BLaER1 treated with 17β-estradiol and CSF1 and Interleukin-3, amounts not matched to agents 10 nM and 100 nM (cell line): ENCODE results near the gene GRM1.

Source experiments
- H3K27ac ChIP-seq, 11 experiments: shearing (Covaris generic); formaldehyde crosslinking; 2 replicates each; pipeline ENCODE4 v1.8.1; 2022
- H3K27me3 ChIP-seq, 11 experiments: shearing (Covaris generic); formaldehyde crosslinking; 2 replicates each; pipeline ENCODE4 v1.8.1; 2022
- H3K36me3 ChIP-seq, 11 experiments: shearing (Covaris generic); formaldehyde crosslinking; 2 replicates each; pipeline ENCODE4 v1.8.1; 2022
- H3K4me1 ChIP-seq, 10 experiments: shearing (Covaris generic); formaldehyde crosslinking; 2 replicates each; pipeline ENCODE4 v1.8.1; 2022
- H3K4me2 ChIP-seq, 11 experiments: shearing (Covaris generic); formaldehyde crosslinking; 2 replicates each; pipeline ENCODE4 v1.8.1; 2022
- H3K4me3 ChIP-seq, 10 experiments: shearing (Covaris generic); formaldehyde crosslinking; 2 replicates each; pipeline ENCODE4 v1.8.1; 2022
- H3K9ac ChIP-seq, 11 experiments: shearing (Covaris generic); formaldehyde crosslinking; 2 replicates each; pipeline ENCODE4 v1.8.1; 2022
- H3K9me3 ChIP-seq, 11 experiments: shearing (Covaris generic); formaldehyde crosslinking; replicated peaks in 1 of 11; 2 replicates each; pipeline ENCODE4 v1.8.1; 2022
- H4K20me1 ChIP-seq, 11 experiments: shearing (Covaris generic); formaldehyde crosslinking; 2 replicates each; pipeline ENCODE4 v1.8.1; 2022
- Cebpa-rat ChIP-seq, 11 experiments: shearing (Covaris generic); IDR thresholded peaks; 2 replicates each; pipeline ENCODE4 v1.8.1; 2022

The GRM1 gene

DNA sequence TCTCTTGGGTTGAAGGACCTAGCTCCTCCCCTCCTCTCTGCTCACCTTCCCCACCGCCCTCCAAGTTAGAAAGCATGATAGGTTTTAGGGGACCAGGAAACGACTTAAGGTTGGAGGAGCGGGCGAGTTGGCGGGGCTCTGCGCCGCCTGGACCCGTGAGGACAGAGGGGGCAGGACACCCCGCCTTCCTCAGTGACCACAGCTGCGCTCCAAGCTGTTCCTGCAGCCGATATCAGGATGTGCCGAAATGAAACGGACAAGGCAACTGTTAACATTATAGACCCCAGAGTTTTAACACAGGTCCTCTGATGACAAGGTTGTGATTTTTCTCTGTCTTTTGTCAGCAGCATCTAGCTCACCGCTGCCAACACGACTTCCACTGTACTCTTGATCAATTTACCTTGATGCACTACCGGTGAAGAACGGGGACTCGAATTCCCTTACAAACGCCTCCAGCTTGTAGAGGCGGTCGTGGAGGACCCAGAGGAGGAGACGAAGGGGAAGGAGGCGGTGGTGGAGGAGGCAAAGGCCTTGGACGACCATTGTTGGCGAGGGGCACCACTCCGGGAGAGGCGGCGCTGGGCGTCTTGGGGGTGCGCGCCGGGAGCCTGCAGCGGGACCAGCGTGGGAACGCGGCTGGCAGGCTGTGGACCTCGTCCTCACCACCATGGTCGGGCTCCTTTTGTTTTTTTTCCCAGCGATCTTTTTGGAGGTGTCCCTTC, at the start of gene GRM1:
Gene GRM1, plus strand, starts transcription at position 212 of the 722 bp plus-strand sequence. Its CDS starts 456 bp downstream, at position 668.
- Histone ChIP-seq H3K9me3 (peaks cover 0 to 2% (median 0%) of the 10 kb centered on the region in 11 experiments; a peak in 3 of 22 replicates), H3K27me3 (0 out of 22 replicates have a peak, but pooled peaks cover 0 to 3% (median 0%) of the 10 kb centered on the region in 11 experiments), H3K4me1 (no peaks in the 10 kb centered on the region), H4K20me1 (peaks cover 0 to 10% (median 0%) of the 10 kb centered on the region in 11 experiments; a peak in 3 of 22 replicates), H3K36me3 (no peaks in the 10 kb centered on the region), H3K9ac (no peak within 1 kb of the TSS), H3K4me3 (no peak within 1 kb of the TSS), H3K4me2 (no peak within 1 kb of the TSS), H3K27ac (no peak within 1 kb of the TSS)
- no peak for TF ChIP-seq Cebpa-rat (IDR thresholded peaks at IDR 0.05)

DNA sequence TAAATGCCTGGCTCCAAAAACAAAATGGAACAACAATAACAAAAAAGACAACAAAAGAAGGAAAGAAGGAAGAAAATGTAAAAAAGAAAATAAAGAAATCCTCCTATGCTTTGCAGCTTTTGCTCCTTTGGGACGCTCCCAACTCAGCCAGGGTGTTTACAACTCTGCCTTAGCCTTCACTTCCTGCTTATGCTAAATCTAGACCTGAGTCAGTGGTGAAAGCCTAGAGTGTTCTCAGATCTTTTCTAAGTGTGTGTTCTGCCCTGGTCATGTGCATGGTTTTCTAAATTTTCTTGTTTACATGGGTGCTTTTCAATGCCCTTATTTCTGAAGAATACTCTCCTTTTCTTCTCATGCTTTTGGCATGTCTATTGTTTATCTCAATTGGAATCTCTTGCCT, 19.5 kb upstream of the GRM1 start:
- Histone ChIP-seq H3K27ac (no peak overlapping the region), H3K4me3 (no peak overlapping the region), H4K20me1 (no peaks in the 10 kb centered on the region), H3K4me2 (no peak overlapping the region), H3K27me3 (no peaks in the 10 kb centered on the region), H3K36me3 (no peaks in the 10 kb centered on the region), H3K9ac (no peak overlapping the region), H3K4me1 (no peaks in the 10 kb centered on the region), H3K9me3 (peaks cover 12 to 24% (median 18%) of the 10 kb centered on the region in 11 experiments)
- TF ChIP-seq Cebpa-rat (IDR thresholded peaks at IDR 0.05), result no peak

DNA sequence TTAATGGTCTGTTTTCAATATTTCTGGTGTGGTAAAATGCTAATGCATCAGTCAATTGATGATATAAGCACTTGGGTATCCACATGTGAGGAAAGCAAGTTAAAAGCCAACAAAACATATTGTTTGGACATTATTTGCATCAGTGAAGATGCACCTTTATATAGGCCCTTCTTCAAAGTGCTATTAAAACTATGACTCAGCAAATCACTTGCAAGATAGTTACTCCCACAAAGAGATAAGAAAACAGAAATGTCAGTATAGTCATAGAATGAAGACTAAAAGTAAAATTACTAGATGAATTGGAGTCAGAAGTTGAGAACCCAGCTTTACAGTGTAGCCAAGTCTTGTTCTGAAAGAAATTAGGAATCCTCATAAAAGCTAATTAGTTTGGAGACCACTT, 14.6 kb upstream of the GRM1 start:
- Histone ChIP-seq H3K9ac (no peak overlapping the region), H3K4me2 (no peak overlapping the region), H3K4me1 (no peaks in the 10 kb centered on the region), H4K20me1 (no peaks in the 10 kb centered on the region), H3K36me3 (no peaks in the 10 kb centered on the region), H3K27ac (no peak overlapping the region), H3K4me3 (no peak overlapping the region), H3K9me3 (peaks cover 8 to 18% (median 14%) of the 10 kb centered on the region in 11 experiments), H3K27me3 (no peaks in the 10 kb centered on the region)
- TF ChIP-seq Cebpa-rat (IDR thresholded peaks at IDR 0.05), result no peak

DNA sequence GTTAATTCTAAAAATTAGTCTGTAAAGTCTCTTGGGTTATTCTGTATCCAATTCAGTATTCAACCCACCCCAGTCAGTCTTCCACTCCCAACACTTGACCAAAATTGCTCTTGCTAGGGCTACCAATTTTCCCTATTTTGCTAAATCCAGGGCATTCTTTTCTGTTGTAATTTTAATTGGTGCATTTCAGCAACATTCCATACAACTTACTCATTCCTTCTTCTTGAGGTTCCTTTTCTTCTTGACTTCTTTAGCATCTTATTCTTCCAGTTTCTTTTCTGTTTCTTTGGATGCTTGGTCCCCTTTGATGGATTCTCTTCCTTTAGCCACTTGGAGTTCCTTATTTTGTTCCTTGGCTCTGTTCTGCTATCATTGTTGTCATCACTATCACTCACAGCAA, 11.2 kb upstream of the GRM1 start:
- Histone ChIP-seq H3K36me3 (no peaks in the 10 kb centered on the region), H3K9ac (no peak overlapping the region), H3K27ac (no peak overlapping the region), H3K4me1 (no peaks in the 10 kb centered on the region), H3K4me3 (no peak overlapping the region), H4K20me1 (no peaks in the 10 kb centered on the region), H3K27me3 (no peaks in the 10 kb centered on the region), H3K4me2 (no peak overlapping the region), H3K9me3 (no peaks in the 10 kb centered on the region)
- TF ChIP-seq Cebpa-rat (IDR thresholded peaks at IDR 0.05), result no peak

DNA sequence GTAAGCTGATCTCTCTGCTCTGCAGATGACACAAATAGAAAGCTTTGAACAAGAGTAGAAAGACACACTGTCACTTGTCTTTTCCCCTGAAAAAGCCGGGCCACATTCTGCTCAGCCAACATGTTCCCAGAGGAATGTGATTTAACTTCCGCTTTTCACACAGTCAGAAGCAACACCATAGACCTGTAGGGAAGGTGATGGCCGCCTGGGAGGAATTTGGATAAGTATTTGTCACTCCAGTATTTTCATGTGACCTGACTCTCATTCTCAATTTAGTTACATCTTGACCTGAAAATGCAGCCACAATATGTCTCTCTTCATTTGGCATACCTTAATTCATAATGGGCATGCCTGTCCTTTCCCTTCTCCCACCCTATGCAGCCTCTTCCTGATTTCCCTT, 2.0 kb upstream of the GRM1 start:
- Histone ChIP-seq H3K4me3 (no peak overlapping the region), H3K9ac (no peak overlapping the region), H3K4me1 (no peaks in the 10 kb centered on the region), H3K9me3 (peaks cover 0 to 5% (median 0%) of the 10 kb centered on the region in 11 experiments; a peak in 4 of 22 replicates), H3K27ac (no peak overlapping the region), H3K36me3 (no peaks in the 10 kb centered on the region), H3K4me2 (no peak overlapping the region), H4K20me1 (peaks cover 0 to 10% (median 0%) of the 10 kb centered on the region in 11 experiments; a peak in 3 of 22 replicates), H3K27me3 (0 out of 22 replicates have a peak, but pooled peaks cover 0 to 3% (median 0%) of the 10 kb centered on the region in 11 experiments)
- no peak for TF ChIP-seq Cebpa-rat (IDR thresholded peaks at IDR 0.05)

DNA sequence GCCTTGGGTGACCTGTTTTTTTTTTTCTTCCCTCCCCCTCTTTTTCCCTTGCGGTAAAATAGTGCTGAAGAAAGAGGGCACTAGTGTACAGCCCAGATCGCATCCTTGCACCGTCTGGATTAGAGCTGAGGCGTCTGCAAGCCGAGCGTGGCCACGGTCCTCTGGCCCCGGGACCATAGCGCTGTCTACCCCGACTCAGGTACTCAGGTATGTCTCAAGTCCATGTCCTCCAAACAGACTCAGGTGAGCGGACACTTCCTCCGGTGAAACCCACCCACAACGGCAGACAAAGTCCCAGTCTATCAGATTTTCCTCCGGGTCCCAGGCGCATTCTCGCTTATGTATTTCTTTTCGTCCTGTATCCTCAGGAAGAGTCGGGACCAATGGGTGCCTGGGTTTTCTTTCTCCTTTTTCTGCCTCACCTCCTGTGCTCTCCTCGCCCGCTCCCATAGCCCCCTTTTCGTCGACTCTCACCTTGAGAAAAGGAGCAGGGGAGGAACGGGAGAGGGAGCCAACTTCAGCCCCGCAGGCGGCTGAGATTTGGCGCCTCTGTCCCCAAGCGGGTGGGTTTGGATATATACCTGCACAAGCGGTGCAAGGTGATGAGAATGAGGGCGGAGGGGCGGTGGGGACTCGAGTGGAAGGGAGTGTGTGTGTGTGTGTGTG, 1.1 kb upstream of the GRM1 start:
- H3K9ac ChIP-seq, result no peak overlapping the region
- no peak for TF ChIP-seq Cebpa-rat (IDR thresholded peaks at IDR 0.05)
- H3K4me2 ChIP-seq, result no peak overlapping the region
- H3K27ac ChIP-seq, result no peak overlapping the region
- H3K4me3 ChIP-seq, result no peak overlapping the region
- H3K27me3 ChIP-seq, result 0 out of 22 replicates have a peak, but pooled peaks cover 0 to 3% (median 0%) of the 10 kb centered on the region in 11 experiments
- H4K20me1 ChIP-seq, result peaks cover 0 to 10% (median 0%) of the 10 kb centered on the region in 11 experiments; a peak in 3 of 22 replicates
- H3K36me3 ChIP-seq, result no peaks in the 10 kb centered on the region
- H3K9me3 ChIP-seq, result peaks cover 0 to 5% (median 0%) of the 10 kb centered on the region in 11 experiments; a peak in 4 of 22 replicates
- no peaks in the 10 kb centered on the region for H3K4me1 ChIP-seq

DNA sequence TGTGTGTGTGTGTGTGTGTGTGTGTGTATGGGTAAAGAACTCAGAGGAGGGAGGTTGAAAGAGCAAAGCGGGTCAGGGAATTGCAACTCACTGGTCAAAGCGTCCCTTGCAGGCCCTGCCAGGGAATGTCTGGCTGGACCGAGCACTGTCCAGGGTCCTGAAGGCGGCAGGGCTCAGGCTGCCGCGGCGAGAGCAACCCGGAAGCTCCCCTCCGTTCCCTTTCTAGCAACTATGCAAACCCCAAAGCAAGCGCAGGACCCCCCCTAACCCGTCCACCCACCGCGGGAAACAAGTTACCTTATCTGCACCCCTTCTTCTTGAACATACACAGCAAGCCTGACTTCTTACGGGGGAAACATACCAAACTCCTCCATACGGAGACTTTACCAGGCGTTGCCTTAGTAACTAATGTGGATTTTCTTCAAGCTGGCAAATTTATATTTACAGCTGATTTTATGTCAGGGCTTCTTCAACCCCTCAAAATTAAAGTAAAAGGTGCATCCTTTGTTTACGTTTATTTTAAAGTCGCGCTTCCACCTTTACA, 538 bp upstream of the GRM1 start:
- H3K4me2 ChIP-seq, result no peak overlapping the region
- no peaks in the 10 kb centered on the region for H3K36me3 ChIP-seq
- no peak overlapping the region for H3K4me3 ChIP-seq
- TF ChIP-seq Cebpa-rat (IDR thresholded peaks at IDR 0.05), result no peak
- no peaks in the 10 kb centered on the region for H3K4me1 ChIP-seq
- H3K27me3 ChIP-seq, result 0 out of 22 replicates have a peak, but pooled peaks cover 0 to 3% (median 0%) of the 10 kb centered on the region in 11 experiments
- no peak overlapping the region for H3K9ac ChIP-seq
- no peak overlapping the region for H3K27ac ChIP-seq
- peaks cover 0 to 5% (median 0%) of the 10 kb centered on the region in 11 experiments; a peak in 4 of 22 replicates for H3K9me3 ChIP-seq
- H4K20me1 ChIP-seq, result peaks cover 0 to 10% (median 0%) of the 10 kb centered on the region in 11 experiments; a peak in 3 of 22 replicates

DNA sequence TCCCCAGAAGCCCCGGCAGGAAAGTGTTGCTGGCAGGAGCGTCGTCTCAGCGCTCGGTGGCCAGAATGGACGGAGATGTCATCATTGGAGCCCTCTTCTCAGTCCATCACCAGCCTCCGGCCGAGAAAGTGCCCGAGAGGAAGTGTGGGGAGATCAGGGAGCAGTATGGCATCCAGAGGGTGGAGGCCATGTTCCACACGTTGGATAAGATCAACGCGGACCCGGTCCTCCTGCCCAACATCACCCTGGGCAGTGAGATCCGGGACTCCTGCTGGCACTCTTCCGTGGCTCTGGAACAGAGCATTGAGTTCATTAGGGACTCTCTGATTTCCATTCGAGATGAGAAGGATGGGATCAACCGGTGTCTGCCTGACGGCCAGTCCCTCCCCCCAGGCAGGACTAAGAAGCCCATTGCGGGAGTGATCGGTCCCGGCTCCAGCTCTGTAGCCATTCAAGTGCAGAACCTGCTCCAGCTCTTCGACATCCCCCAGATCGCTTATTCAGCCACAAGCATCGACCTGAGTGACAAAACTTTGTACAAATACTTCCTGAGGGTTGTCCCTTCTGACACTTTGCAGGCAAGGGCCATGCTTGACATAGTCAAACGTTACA, 817 bp downstream of the GRM1 start:
- Histone ChIP-seq H3K9ac (no peak overlapping the region), H3K27me3 (0 out of 22 replicates have a peak, but pooled peaks cover 0 to 3% (median 0%) of the 10 kb centered on the region in 11 experiments), H3K4me3 (no peak overlapping the region), H3K9me3 (no peaks in the 10 kb centered on the region; a peak in 2 of 22 replicates), H3K4me2 (no peak overlapping the region), H4K20me1 (peaks cover 0 to 10% (median 0%) of the 10 kb centered on the region in 11 experiments; a peak in 3 of 22 replicates), H3K27ac (no peak overlapping the region), H3K36me3 (no peaks in the 10 kb centered on the region), H3K4me1 (no peaks in the 10 kb centered on the region)
- TF ChIP-seq Cebpa-rat (IDR thresholded peaks at IDR 0.05), result no peak

DNA sequence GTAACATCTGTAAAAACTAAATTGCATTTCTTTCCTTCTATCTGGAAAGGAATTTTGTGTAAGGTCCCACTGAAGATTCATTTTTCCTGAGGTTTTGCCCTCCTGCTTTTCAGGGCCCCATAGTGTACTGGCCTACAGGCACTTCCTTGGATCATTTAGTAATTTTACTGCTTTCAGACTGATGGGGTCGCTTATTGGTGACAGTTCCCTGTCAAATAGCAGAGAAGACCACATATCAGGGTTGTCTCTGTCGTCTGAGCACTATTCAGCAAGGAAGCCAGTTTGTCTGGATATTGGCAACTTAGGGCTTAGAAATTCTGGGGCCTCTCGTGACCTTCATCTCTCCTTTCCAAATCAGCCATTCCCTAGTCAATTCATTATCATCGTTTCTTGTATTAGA, 3.5 kb downstream of the GRM1 start:
- Histone ChIP-seq H3K9ac (no peak overlapping the region), H3K4me1 (no peaks in the 10 kb centered on the region), H4K20me1 (peaks cover 0 to 10% (median 0%) of the 10 kb centered on the region in 11 experiments; a peak in 3 of 22 replicates), H3K4me3 (no peak overlapping the region), H3K4me2 (no peak overlapping the region), H3K36me3 (no peaks in the 10 kb centered on the region), H3K27me3 (0 out of 22 replicates have a peak, but pooled peaks cover 0 to 3% (median 0%) of the 10 kb centered on the region in 11 experiments), H3K27ac (no peak overlapping the region), H3K9me3 (no peaks in the 10 kb centered on the region; a peak in 2 of 22 replicates)
- TF ChIP-seq Cebpa-rat (IDR thresholded peaks at IDR 0.05), result no peak
